GM12874 (cell line): ENCODE data around the gene KY.

Source experiments
- TF ChIP-seq, protein P1 (sequence below): IDR thresholded peaks from 2 replicates; pipeline ENCODE4 v1.5.1; 2011; ENCODE audit warnings: low read depth, mild to moderate bottlenecking, control low read depth, low read length, moderate library complexity; ENCODE audit not compliant: insufficient read depth

The KY gene

DNA sequence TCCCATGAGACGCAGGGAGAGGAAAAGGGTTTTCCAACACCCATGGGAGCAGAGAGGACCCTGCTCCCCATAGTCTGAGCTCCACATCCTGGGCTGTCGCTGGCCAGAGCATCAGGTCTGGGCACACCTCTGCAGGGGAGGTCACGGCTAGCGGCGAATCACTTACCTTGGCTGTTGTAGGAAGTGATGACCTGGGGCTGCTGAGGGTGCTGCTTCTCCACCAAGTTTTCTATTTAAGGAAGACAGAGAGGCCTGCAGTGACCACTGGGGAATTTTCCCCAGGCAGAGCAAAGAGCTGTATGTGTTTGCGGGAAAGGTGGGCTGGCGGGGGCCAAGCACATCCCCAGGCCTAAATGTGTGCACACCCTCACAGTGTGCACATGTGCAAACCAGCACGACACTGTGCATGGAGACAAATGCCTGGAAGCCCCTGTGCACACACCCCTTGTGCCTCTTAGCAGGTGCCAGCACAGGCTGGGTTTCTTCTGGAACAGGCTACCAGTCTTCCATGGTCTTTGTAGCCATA, 7.6 kb downstream of the KY start:
- TF ChIP-seq, protein P1, sequence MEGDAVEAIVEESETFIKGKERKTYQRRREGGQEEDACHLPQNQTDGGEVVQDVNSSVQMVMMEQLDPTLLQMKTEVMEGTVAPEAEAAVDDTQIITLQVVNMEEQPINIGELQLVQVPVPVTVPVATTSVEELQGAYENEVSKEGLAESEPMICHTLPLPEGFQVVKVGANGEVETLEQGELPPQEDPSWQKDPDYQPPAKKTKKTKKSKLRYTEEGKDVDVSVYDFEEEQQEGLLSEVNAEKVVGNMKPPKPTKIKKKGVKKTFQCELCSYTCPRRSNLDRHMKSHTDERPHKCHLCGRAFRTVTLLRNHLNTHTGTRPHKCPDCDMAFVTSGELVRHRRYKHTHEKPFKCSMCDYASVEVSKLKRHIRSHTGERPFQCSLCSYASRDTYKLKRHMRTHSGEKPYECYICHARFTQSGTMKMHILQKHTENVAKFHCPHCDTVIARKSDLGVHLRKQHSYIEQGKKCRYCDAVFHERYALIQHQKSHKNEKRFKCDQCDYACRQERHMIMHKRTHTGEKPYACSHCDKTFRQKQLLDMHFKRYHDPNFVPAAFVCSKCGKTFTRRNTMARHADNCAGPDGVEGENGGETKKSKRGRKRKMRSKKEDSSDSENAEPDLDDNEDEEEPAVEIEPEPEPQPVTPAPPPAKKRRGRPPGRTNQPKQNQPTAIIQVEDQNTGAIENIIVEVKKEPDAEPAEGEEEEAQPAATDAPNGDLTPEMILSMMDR = no peak

- TF ChIP-seq, protein P1 = no peak
Observed at GRCh38 chr3:134642445-134643149, 8.2 kb downstream of the KY start.

GRCh38 chr3:134641671-134642300, 9.0 kb downstream of the KY start:
- TF ChIP-seq, protein P1 = no peak

DNA sequence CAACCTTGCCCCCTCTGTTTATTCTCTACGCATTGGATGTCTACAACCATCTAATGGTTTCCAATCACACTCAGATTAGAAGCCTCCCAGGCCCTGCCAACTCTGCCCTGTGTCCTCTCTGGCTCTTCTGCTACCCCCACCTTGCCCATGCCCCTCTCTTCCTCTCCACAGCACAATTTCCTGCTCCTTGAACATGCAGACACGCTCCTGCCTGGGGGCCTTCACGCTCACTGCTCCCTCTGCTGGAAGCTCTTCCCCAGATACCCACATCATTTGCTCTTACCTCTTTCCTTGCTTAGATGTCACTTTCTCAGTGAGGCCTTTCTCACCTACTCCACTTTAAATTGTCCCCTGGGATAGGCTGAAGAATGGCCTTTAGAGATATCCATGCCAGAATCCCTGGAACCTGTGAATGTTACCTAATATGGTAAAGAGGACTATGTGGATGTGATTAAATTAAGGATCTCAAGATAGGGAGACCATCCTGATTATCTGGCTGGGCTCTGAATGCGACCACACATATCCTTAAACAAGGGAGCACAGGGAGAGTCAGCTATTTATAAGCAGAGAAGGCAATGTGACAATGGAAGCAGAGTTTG, 9.9 kb downstream of the KY start:
- TF ChIP-seq, protein P1 = peak; percentile 54

DNA sequence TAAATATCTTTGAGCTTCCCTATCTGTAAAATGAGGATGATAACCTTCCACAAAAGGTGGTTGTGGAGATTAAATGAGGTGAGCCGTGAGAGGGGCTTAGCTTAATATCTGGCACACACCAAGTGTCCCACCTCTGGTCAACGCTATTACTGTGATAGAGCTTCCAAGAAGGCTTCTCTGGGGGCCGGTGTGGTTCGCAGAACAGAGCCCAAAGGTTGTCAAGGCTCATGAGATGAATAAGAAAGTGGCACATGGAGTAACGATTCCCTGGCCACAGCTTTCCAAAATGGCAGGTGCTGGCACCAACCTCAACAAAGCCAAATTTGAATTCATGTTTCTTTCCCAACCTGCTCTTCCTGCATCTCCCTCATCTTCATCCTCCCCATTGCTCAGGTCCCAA, 10.4 kb downstream of the KY start:
- TF ChIP-seq, protein P1 = no peak

- TF ChIP-seq, protein P1 = no peak
Observed at GRCh38 chr3:134638385-134639030, 12.3 kb downstream of the KY start.

GRCh38 chr3:134636406-134636805, 14.4 kb downstream of the KY start:
- TF ChIP-seq, protein P1 = no peak
